GM12872 (cell line): ENCODE results near the gene ANXA2.

Source experiments
- CTCF ChIP-seq: IDR thresholded peaks from 3 replicates; pipeline ENCODE4 v1.5.1; 2011; ENCODE audit warnings: low read depth, mild to moderate bottlenecking, low read length, moderate library complexity; ENCODE audit not compliant: insufficient read depth

Gene ANXA2

GRCh38 chr15:60351066-60351465, 46.7 kb downstream of the ANXA2 start:
- TF ChIP-seq CTCF, result no peak

GRCh38 chr15:60350108-60350507, 47.7 kb downstream of the ANXA2 start:
- TF ChIP-seq CTCF, result no peak

GRCh38 chr15:60349589-60349988, 48.2 kb downstream of the ANXA2 start:
- TF ChIP-seq CTCF, result no peak

- no peak for TF ChIP-seq CTCF
Measured at GRCh38 chr15:60347480-60348049, 50.2 kb downstream of the ANXA2 start.

GRCh38 chr15:60346653-60347052, 51.1 kb downstream of the ANXA2 start:
- no peak for TF ChIP-seq CTCF

- TF ChIP-seq CTCF, result no peak
Measured at GRCh38 chr15:60346077-60346476, 51.7 kb downstream of the ANXA2 start.

GRCh38 chr15:60345598-60345997, 52.2 kb downstream of the ANXA2 start:
- TF ChIP-seq CTCF, result no peak

- no peak for TF ChIP-seq CTCF
Measured at GRCh38 chr15:60344987-60345386, 52.8 kb downstream of the ANXA2 start.
